D721Med (cell line): ENCODE measurements around the gene TLE2.

Experiments
- DNase-seq: peaks from one replicate; pipeline ENCODE4 v3.0.0; 2011; ENCODE audit warnings: low spot score; ENCODE audit not compliant: insufficient read length
- FAIRE-seq: peaks from 2 replicates; lab custom pipeline; 2011; peaks lifted over from hg19 to GRCh38; lab: Jason Lieb, UNC
- TF ChIP-seq, protein P1 (sequence below): IDR thresholded peaks from 2 replicates; pipeline ENCODE4 v1.5.1; 2012; ENCODE audit warnings: mild to moderate bottlenecking, control low read depth; ENCODE audit not compliant: insufficient read depth; ENCODE audit errors: missing control alignments

The TLE2 gene

DNA sequence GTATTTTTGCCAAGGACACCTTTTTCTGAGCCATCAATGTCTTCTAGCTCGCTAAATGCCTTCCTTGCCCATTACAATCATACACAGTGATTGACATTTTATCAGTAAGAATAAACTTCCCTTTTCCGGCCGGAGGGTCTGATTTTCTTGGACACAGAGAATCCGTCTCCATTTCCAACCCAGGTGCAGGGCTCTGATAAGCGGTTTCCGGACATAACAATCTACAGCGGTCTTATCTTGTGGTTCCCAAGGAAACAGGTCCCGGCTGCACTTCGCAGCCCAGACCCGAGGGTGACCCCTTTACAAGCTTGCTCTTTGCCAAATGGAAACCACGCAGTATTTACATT is 79.2 kb downstream of the TLE2 start:
- TF ChIP-seq, protein P1, sequence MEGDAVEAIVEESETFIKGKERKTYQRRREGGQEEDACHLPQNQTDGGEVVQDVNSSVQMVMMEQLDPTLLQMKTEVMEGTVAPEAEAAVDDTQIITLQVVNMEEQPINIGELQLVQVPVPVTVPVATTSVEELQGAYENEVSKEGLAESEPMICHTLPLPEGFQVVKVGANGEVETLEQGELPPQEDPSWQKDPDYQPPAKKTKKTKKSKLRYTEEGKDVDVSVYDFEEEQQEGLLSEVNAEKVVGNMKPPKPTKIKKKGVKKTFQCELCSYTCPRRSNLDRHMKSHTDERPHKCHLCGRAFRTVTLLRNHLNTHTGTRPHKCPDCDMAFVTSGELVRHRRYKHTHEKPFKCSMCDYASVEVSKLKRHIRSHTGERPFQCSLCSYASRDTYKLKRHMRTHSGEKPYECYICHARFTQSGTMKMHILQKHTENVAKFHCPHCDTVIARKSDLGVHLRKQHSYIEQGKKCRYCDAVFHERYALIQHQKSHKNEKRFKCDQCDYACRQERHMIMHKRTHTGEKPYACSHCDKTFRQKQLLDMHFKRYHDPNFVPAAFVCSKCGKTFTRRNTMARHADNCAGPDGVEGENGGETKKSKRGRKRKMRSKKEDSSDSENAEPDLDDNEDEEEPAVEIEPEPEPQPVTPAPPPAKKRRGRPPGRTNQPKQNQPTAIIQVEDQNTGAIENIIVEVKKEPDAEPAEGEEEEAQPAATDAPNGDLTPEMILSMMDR = no peak
- FAIRE-seq (no peak), DNase-seq (no peak)
